Limb (tissue), 2 donors: Measurements from ENCODE around the gene MAG.
"Not testable (repeated sequence)": the region's sequence is repeated elsewhere in the genome, so short reads cannot be mapped to it uniquely, and the experiment has no call there.

Source experiments
- DNase-seq, 2 donors: peaks; one replicate each; pipeline ENCODE4 v3.0.0-alpha.2; 2016; ENCODE audit errors: extremely low spot score in 2 of 2

The MAG gene

GRCh38 chr19:35358834-35359233 lies 66.9 kb downstream of the MAG start:
- not testable (repeated sequence) for DNase-seq

- DNase-seq = not testable (repeated sequence)
Measured at GRCh38 chr19:35359395-35359794, 67.4 kb downstream of the MAG start.

- not testable (repeated sequence) for DNase-seq
Measured at GRCh38 chr19:35360081-35360480, 68.1 kb downstream of the MAG start.

- DNase-seq = no peak
Measured at GRCh38 chr19:35360880-35361420, 69.0 kb downstream of the MAG start.

GRCh38 chr19:35362261-35363000 lies 70.5 kb downstream of the MAG start:
- DNase-seq = no peak

- no peak for DNase-seq
Measured at GRCh38 chr19:35363001-35363590, 71.1 kb downstream of the MAG start.
